ENCODE results near the gene DNAAF1. TPM values are rescaled to one million over a fixed set of nuclear protein-coding genes. Genes with fewer than 3 reads are reported as not detected.

DNAAF1 gene
- total RNA-seq, 1 donor from 2014 or later, result not detected

DNA sequence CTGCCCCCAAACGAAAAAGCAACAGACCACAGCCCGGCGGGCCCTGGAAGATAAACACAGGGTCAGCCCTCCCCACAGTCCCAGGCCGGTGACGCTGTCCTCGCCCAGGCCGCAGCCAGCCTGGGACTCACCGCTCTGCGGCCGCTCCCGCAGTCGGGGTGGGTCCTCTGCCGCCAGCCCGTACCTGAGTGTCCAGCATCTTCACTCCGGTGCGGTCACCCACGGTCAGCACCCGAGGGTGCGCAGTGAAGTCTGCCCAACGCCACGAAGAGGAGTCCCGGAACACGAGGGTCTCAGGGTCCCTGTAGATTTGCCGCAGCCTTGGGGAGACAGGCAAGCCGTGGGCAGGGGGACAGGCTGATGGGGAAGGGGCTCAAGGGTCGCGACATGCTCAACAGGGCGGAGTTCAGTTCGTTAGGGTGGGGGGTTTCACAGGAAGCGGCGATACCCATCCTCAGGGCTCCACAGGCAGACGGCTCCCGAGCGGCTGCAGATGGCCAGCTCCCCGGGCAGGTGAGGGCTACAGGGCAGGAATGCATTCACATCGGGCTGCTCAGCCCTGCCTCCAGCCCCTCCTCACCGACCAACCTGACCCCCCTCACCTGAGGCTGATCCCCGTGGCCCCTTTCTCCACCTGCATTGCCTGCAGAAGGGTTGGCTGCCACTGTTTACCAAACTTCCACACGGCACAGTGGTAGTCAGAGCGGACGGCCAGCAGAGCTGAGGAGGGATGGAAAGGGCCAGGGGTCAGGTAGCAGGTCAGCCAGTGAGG is 36.2 kb downstream of the DNAAF1 start:
- peaks cover 63% of the 10 kb centered on the region for H3K36me3 Mint-ChIP-seq (ENCODE audit: low read depth)
- TF ChIP-seq, protein P1, sequence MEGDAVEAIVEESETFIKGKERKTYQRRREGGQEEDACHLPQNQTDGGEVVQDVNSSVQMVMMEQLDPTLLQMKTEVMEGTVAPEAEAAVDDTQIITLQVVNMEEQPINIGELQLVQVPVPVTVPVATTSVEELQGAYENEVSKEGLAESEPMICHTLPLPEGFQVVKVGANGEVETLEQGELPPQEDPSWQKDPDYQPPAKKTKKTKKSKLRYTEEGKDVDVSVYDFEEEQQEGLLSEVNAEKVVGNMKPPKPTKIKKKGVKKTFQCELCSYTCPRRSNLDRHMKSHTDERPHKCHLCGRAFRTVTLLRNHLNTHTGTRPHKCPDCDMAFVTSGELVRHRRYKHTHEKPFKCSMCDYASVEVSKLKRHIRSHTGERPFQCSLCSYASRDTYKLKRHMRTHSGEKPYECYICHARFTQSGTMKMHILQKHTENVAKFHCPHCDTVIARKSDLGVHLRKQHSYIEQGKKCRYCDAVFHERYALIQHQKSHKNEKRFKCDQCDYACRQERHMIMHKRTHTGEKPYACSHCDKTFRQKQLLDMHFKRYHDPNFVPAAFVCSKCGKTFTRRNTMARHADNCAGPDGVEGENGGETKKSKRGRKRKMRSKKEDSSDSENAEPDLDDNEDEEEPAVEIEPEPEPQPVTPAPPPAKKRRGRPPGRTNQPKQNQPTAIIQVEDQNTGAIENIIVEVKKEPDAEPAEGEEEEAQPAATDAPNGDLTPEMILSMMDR (IDR thresholded peaks at IDR 0.05), result no peak
- no peak for DNase-seq
- peaks cover 15% of the 10 kb centered on the region for H3K4me1 Mint-ChIP-seq
- no peak overlapping the region for H3K4me3 Mint-ChIP-seq
- POLR2A ChIA-PET, result interaction anchor here (0.6 kb wide), 1 partner anchor 931 kb away, joined by 5 read pairs; the partner anchor contains the start of gene CIBAR2
- H3K27ac Mint-ChIP-seq, result no peak overlapping the region
- CTCF ChIA-PET, result no interaction called here
- no peaks in the 10 kb centered on the region for H3K9me3 Mint-ChIP-seq
- H3K27me3 Mint-ChIP-seq, result no peaks in the 10 kb centered on the region
- intact Hi-C loops (cut with micrococcal nuclease), result loop anchor here (10.0 kb wide), 1 partner anchor 287 kb away; the partner anchor contains the start of gene MLYCD
- no peak for ATAC-seq (ENCODE audit: low read depth)

DNA sequence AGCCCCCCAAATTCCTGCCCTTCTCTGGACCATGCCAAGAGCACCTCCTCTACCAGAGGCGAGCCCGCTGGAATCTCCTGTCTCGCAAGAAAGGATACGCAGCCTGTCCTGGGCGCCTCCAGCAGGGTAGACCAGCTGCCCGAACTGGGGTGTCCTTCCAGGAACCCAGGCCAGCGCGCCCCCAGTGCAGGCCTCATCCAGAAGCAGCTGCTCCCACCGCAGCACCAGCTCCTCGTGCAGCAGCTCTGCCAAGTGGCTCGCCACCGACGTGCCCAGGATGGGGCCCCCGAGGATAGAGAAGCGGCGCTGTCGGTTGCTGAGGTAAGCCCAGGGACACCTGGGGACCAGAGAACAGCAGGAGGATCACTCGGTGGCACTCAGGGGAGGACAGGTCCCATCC is 37.0 kb downstream of the DNAAF1 start:
- H3K9me3 Mint-ChIP-seq, result no peaks in the 10 kb centered on the region
- H3K27ac Mint-ChIP-seq, result no peak overlapping the region
- peaks cover 66% of the 10 kb centered on the region for H3K36me3 Mint-ChIP-seq (ENCODE audit: low read depth)
- no peak overlapping the region for H3K4me3 Mint-ChIP-seq
- H3K4me1 Mint-ChIP-seq, result peaks cover 18% of the 10 kb centered on the region
- TF ChIP-seq, protein P1 (IDR thresholded peaks at IDR 0.05), result no peak
- POLR2A ChIA-PET, result no interaction called here
- CTCF ChIA-PET, result no interaction called here
- intact Hi-C loops (cut with micrococcal nuclease), result loop anchor here (10.0 kb wide), 1 partner anchor 287 kb away; the partner anchor contains the start of gene MLYCD
- ATAC-seq (ENCODE audit: low read depth) (no peak), DNase-seq (no peak)
- H3K27me3 Mint-ChIP-seq, result no peaks in the 10 kb centered on the region

GRCh38 chr16:84182680-84183571 is 37.8 kb downstream of the DNAAF1 start:
- POLR2A ChIA-PET, result no interaction called here
- intact Hi-C loops (cut with micrococcal nuclease), result loop anchor here (10.0 kb wide), 1 partner anchor 288 kb away; the partner anchor contains the start of gene MLYCD
- peaks cover 63% of the 10 kb centered on the region for H3K36me3 Mint-ChIP-seq (ENCODE audit: low read depth)

DNA sequence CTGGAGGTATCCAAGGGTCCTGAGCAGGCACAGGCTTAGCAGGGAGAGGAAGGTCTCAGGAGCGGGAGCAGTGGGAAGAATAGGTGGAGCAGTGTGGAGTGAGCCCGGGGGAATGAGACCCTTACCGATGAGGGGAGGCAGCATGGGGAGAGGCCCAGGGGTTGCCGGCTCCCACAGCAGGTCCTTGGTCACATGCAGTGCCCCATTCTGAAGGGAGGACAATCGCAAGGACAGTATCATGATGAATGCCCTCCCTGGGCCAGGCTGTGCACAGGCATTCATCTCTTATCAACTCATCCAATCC is 38.4 kb downstream of the DNAAF1 start:
- ATAC-seq (ENCODE audit: low read depth), result no peak
- ChIA-PET CTCF (interaction anchor here (0.8 kb wide), 1 partner anchor 98 kb away, joined by 3 read pairs; no protein-coding TSS in a partner anchor), POLR2A (no interaction called here)
- DNase-seq, result no peak
- Mint-ChIP-seq H3K4me3 (no peak overlapping the region), H3K27me3 (no peaks in the 10 kb centered on the region), H3K9me3 (no peaks in the 10 kb centered on the region), H3K36me3 (ENCODE audit: low read depth) (peaks cover 57% of the 10 kb centered on the region), H3K4me1 (peaks cover 18% of the 10 kb centered on the region), H3K27ac (no peak overlapping the region)
- intact Hi-C loops (cut with micrococcal nuclease), result loop anchor here (10.0 kb wide), 1 partner anchor 289 kb away; the partner anchor contains the start of gene MLYCD
- TF ChIP-seq, protein P1 (IDR thresholded peaks at IDR 0.05), result no peak

More at GRCh38 chr16:84182680-84183571, 37.8 kb downstream of the DNAAF1 start:
- no peaks in the 10 kb centered on the region for H3K27me3 Mint-ChIP-seq
- no peaks in the 10 kb centered on the region for H3K9me3 Mint-ChIP-seq
- DNase-seq, result no peak
- CTCF ChIA-PET, result interaction anchor here (0.8 kb wide), 1 partner anchor 97 kb away, joined by 3 read pairs; no protein-coding TSS in a partner anchor
- ATAC-seq (ENCODE audit: low read depth), result no peak
- no peak overlapping the region for H3K4me3 Mint-ChIP-seq
- TF ChIP-seq, protein P1 (IDR thresholded peaks at IDR 0.05), result no peak
- H3K27ac Mint-ChIP-seq, result no peak overlapping the region
- H3K4me1 Mint-ChIP-seq, result peaks cover 18% of the 10 kb centered on the region
